OCI-M1 (cell line): ENCODE measurements around the gene CDC42.

Experiments
- DNase-seq: peaks from one replicate; lab custom pipeline; 2025; lab: John Stamatoyannopoulos, UW

CDC42 gene

DNA sequence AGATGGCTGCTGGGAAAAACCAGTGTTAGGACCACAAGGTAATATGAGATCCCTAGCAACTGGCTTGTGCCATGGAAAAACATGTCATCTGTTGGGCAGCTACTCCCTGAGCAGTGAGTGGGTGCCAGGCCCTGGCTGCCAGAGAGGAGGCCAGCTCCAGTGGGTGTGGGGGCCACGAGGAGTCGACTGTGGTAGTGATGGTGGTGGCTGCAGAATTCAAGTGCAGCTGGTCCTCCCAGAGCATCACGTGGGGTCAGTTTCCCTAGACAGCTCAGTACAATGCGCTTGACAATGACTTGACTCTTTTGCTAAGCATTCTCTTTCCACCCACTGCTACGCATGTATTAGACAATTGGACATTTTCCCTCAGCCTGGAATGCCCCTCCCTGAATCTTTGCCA is 14.5 kb upstream of the CDC42 start:
- DNase-seq: no peak

GRCh38 chr1:22039594-22040285 is 12.8 kb upstream of the CDC42 start:
- DNase-seq: peak; percentile 97

GRCh38 chr1:22040286-22040623 is 12.3 kb upstream of the CDC42 start:
- DNase-seq: no peak

GRCh38 chr1:22041505-22041904 is 11.0 kb upstream of the CDC42 start:
- DNase-seq: no peak

GRCh38 chr1:22043198-22043769 is 9.2 kb upstream of the CDC42 start:
- peak; percentile 52 for DNase-seq

DNA sequence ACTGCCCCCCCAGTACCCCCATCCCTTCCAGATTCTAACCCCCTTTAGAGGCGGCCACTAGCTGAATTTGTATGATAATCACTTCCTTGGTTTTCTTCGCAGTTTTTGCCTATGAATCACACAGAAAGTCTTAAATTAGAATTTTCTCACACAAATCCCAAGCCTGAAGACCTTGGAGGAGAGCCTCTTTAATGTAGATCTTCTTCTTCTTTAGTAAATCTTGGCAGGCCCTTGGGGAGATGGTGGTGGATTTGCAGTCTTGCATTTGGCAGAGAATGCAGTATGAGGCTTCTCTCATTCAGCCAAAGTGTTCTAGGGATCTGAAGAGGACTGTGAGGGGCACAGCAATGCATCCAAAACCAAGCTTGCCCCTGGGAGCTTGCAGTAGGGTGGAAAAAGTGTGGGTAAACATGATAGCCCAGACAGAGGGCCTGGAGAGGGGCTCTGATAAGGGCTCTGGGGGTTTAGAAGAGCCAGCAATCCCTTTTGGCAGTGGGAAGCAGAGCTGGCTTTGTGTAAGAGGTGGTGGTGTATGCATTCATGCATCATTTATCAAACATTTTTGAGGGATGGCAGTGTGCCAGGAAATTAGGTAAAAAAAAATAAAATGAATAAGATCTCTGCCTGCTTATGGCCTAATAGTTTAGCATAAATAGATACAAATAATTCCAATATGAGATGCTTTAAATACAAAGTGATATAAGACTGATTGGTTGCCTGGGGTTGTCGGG is 7.7 kb upstream of the CDC42 start:
- no peak for DNase-seq

GRCh38 chr1:22045604-22046228 is 6.8 kb upstream of the CDC42 start:
- DNase-seq: no peak

GRCh38 chr1:22048351-22049192 is 3.9 kb upstream of the CDC42 start:
- peak; percentile 91 for DNase-seq

DNA sequence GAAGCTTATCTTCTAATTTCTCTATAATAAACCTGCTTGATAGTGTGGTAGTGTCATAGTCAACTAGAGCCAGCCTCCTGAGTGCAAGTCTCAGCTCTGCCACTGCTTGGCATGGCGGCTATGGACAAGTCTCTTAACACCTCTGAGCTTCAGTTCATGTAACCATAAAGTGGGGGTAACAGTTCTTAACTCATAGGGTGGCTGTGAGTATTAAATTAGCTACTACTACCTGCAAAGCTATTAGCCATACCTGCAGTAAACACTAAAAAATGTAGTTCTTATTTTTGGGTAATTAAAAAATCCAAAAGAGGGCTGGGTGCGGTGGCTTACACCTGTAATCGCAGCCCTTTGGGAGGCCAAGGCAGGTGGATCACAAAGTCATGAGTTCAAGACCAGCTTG is 2.2 kb upstream of the CDC42 start:
- DNase-seq: no peak

- DNase-seq: no peak
Measured at GRCh38 chr1:22051607-22052114, 848 bp upstream of the CDC42 start.

- DNase-seq: peak; percentile 88
Measured at GRCh38 chr1:22053017-22053860, 730 bp downstream of the CDC42 start.

GRCh38 chr1:22053861-22054770 is 1.6 kb downstream of the CDC42 start:
- DNase-seq: no peak

GRCh38 chr1:22055463-22055862 is 3.0 kb downstream of the CDC42 start:
- no peak for DNase-seq

GRCh38 chr1:22056043-22056442 is 3.5 kb downstream of the CDC42 start:
- DNase-seq: no peak

DNA sequence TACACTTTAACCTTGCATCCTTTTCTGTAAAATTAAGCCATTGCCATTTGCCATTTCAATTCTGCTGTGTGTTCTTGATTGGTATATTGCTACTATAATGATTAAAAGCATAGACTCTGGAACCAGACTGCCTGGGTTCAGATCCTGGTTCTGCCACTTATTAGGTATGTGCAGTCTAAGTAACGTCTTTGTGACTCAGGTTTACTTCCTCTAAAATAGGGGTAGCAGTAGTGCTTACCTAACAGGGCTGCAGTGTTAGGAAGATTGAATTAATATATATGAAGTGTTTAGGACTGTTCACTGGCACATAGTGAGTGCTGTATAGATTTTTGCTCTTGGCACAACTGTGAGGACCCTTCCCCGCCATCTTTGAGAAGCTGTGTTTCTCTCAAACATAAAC is 4.4 kb downstream of the CDC42 start:
- DNase-seq: no peak

- no peak for DNase-seq
Measured at GRCh38 chr1:22057861-22058260, 5.4 kb downstream of the CDC42 start.

DNA sequence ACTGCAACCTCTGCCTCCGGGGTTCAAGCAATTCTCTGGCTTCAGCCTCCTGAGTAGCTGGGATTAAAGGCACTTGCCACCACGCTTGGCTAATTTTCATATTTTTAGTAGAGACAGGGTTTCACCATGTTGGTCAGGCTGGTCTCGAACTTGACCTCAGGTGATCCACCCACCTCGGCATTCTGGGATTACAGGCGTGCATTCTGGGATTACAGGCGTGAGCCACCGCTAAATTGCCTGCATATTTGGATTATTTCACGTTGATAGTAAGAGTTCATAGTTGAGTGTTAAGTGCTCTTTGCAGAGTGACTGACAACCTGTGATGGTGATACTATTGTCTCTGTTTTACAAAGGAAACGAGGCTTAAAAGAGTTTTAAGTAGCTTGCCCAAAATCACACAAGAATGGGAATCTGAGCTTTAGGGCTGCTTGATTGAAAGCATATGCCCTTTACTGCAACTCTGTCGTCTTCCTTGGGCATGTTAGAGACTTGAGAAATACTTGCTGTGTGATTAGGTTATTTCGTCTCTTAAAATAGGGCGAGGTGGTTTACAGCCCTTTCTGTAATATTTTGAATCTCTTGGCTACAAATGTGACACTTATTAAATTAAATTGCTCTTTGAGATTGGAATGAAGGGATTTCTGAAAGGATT is 12.4 kb downstream of the CDC42 start:
- no peak for DNase-seq

DNA sequence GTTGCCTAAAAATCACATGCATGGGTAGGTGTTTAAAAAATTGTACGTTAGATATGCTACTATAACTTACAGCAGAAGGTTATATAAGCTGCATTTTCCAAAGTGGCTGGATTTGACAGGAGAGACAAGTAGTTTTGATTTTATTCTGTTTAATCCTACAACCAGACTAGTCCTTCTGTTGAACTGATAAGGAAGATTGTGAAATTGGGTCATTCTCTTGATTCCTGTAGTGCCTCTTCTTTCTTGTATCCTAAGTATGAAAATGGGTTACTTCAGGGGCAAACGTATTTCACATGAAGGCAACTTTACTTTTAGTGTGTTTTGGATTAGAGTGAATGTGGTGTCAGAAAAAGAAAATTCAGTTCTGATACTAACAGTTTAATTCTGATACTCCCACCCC is 19.0 kb downstream of the CDC42 start:
- peak; percentile 39 for DNase-seq

DNA sequence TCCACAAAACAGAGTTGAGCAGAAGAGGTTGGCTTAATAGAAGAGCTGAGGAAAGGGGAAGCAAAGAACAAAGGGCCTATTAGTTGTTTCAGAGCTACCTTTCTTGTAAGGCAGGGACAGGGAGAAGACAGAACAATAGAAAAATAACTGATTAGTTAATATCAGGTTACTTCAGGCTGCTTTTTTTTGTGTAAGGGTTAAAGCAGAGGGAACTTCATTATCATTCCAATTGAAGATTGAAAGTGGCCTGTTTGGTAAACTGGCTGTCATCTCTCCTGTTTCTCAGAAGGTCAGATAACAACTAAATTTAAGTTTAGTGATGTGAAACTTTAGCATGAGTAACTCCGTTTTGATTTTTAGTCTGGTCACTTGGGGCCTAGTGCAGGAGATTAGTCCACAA is 22.3 kb downstream of the CDC42 start:
- peak; percentile 28 for DNase-seq
